Ishikawa (cell line): ENCODE measurements around the gene HLA-F.

Experiments
- CEBPB ChIP-seq: IDR thresholded peaks from 2 replicates; pipeline ENCODE4 v1.6.1; 2012
- EGR1 ChIP-seq: IDR thresholded peaks from 2 replicates; pipeline ENCODE4 v1.6.1; 2012
- EP300 ChIP-seq: IDR thresholded peaks from 2 replicates; pipeline ENCODE4 v1.6.1; 2012; ENCODE audit warnings: borderline replicate concordance
- MAX ChIP-seq: IDR thresholded peaks from 2 replicates; pipeline ENCODE4 v1.6.1; 2012
- RAD21 ChIP-seq: IDR thresholded peaks from 2 replicates; pipeline ENCODE4 v1.6.1; 2012; ENCODE audit warnings: low read depth
- TAF1 ChIP-seq: IDR thresholded peaks from 2 replicates; pipeline ENCODE4 v1.6.1; 2012; ENCODE audit warnings: low read depth, mild to moderate bottlenecking
- TCF12 ChIP-seq: IDR thresholded peaks from 2 replicates; pipeline ENCODE4 v1.6.1; 2012; ENCODE audit warnings: low read depth
- TEAD4 ChIP-seq: IDR thresholded peaks from 2 replicates; pipeline ENCODE4 v1.6.1; 2012
- YY1 ChIP-seq: IDR thresholded peaks from 2 replicates; pipeline ENCODE4 v1.6.1; 2012; ENCODE audit warnings: low read depth
- ZBTB7A ChIP-seq: IDR thresholded peaks from 2 replicates; pipeline ENCODE4 v1.6.1; 2012; ENCODE audit warnings: low read depth
- TF ChIP-seq, protein P1 (sequence below): IDR thresholded peaks from 2 replicates; pipeline ENCODE4 v1.6.1; 2012
- TF ChIP-seq, protein P2 (sequence below): IDR thresholded peaks from 2 replicates; pipeline ENCODE4 v1.6.1; 2012; ENCODE audit warnings: low read depth, mild to moderate bottlenecking

DNA sequence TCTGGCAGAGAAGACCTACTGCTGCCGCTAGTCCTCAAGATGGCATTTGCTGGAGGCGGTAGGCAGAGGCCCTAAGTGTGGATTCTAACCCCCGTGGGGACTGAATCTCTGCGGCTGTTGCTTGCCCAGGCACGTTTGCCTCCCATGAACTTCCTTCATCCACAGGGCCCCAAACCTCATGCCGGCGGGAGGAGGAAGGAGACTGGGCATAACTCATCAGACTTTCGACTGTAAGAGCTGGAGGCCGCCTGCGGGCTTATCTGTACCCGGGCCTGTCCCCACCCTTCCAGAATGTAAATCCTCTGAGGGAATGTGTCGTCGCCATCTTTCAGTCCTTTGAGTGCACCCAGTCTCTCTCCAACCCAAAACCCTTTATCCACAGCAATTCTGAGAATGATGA lies 43.3 kb upstream of the HLA-F start:
- TF ChIP-seq EP300 (no peak), RAD21 (no peak), TAF1 (no peak), EGR1 (no peak), MAX (no peak), YY1 (no peak), CEBPB (no peak), ZBTB7A (no peak), TEAD4 (no peak), TCF12 (no peak)
- TF ChIP-seq, protein P1, sequence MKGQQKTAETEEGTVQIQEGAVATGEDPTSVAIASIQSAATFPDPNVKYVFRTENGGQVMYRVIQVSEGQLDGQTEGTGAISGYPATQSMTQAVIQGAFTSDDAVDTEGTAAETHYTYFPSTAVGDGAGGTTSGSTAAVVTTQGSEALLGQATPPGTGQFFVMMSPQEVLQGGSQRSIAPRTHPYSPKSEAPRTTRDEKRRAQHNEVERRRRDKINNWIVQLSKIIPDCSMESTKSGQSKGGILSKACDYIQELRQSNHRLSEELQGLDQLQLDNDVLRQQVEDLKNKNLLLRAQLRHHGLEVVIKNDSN = no peak
- TF ChIP-seq, protein P2, sequence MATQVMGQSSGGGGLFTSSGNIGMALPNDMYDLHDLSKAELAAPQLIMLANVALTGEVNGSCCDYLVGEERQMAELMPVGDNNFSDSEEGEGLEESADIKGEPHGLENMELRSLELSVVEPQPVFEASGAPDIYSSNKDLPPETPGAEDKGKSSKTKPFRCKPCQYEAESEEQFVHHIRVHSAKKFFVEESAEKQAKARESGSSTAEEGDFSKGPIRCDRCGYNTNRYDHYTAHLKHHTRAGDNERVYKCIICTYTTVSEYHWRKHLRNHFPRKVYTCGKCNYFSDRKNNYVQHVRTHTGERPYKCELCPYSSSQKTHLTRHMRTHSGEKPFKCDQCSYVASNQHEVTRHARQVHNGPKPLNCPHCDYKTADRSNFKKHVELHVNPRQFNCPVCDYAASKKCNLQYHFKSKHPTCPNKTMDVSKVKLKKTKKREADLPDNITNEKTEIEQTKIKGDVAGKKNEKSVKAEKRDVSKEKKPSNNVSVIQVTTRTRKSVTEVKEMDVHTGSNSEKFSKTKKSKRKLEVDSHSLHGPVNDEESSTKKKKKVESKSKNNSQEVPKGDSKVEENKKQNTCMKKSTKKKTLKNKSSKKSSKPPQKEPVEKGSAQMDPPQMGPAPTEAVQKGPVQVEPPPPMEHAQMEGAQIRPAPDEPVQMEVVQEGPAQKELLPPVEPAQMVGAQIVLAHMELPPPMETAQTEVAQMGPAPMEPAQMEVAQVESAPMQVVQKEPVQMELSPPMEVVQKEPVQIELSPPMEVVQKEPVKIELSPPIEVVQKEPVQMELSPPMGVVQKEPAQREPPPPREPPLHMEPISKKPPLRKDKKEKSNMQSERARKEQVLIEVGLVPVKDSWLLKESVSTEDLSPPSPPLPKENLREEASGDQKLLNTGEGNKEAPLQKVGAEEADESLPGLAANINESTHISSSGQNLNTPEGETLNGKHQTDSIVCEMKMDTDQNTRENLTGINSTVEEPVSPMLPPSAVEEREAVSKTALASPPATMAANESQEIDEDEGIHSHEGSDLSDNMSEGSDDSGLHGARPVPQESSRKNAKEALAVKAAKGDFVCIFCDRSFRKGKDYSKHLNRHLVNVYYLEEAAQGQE = no peak
